SK-N-SH (cell line): ENCODE measurements around the gene SELE. TPM values are rescaled to one million over a fixed set of nuclear protein-coding genes. Genes with fewer than 3 reads are reported as not detected.

Experiments used
- CTCF ChIA-PET: fragments of 300-600, 350-600 bp; formaldehyde crosslinking; extraction: SDS; loops from one replicate; lab custom pipeline; 2021; lab: Yijun Ruan, JAX
- POLR2A ChIA-PET: fragments of 350-600 bp; sonication (Branson Sonifier 250); formaldehyde crosslinking; extraction: SDS; loops from one replicate; lab custom pipeline; 2020; ENCODE audit warnings: antibody characterized with exemption, inconsistent platforms; lab: Yijun Ruan, JAX
- DNase-seq: peaks from one replicate; pipeline ENCODE4 v3.0.0; 2012
- H2AFZ ChIP-seq: fragments of 200-600 bp; sonication (generic); 2 replicates; pipeline ENCODE4 v1.8.1; 2016; ENCODE audit warnings: antibody characterized with exemption, mild to moderate bottlenecking, low read depth
- H3F3A ChIP-seq: fragments of 200-600 bp; sonication (generic); replicated peaks from 2 replicates; pipeline ENCODE3; 2016; ENCODE audit warnings: antibody characterized with exemption, mild to moderate bottlenecking; ENCODE audit not compliant: insufficient read depth
- H3K27ac ChIP-seq, 2 experiments: fragments of 200-500 bp in 1 of 2; fragments of 200-600 bp in 1 of 2; sonication (Bioruptor generic) in 1 of 2; sonication (generic), shearing (Covaris generic) in 1 of 2; 2 replicates each; pipeline versions ENCODE4 v1.5.1 to v1.6.1; 2014 to 2016; ENCODE audit warnings: low read depth in 2 of 2, inconsistent platforms in 1 of 2, low read length in 1 of 2, mild to moderate bottlenecking in 1 of 2, mixed read lengths in 1 of 2
- H3K27me3 ChIP-seq: fragments of 200-600 bp; sonication (generic), shearing (Covaris generic); 2 replicates; pipeline ENCODE4 v1.6.1; 2016; ENCODE audit warnings: mixed run types; ENCODE audit not compliant: insufficient read depth
- H3K36me3 ChIP-seq, 2 experiments: fragments of 200-500 bp in 1 of 2; fragments of 200-600 bp in 1 of 2; sonication (Bioruptor generic) in 1 of 2; sonication (generic) in 1 of 2; replicated peaks in 1 of 2; 2 replicates each; pipeline versions ENCODE3 to v1.5.1; 2014 to 2016; ENCODE audit warnings: low read length in 1 of 2, mild to moderate bottlenecking in 1 of 2; ENCODE audit not compliant: insufficient read depth in 2 of 2, control insufficient read depth in 1 of 2
- H3K4me1 ChIP-seq, 2 experiments: fragments of 200-500 bp in 1 of 2; fragments of 200-600 bp in 1 of 2; sonication (Bioruptor generic) in 1 of 2; sonication (generic), shearing (Covaris generic) in 1 of 2; 2 replicates each; pipeline versions ENCODE4 v1.5.1 to v1.6.1; 2014 to 2016; ENCODE audit warnings: low read depth in 1 of 2, low read length in 1 of 2, mixed run types in 1 of 2; ENCODE audit not compliant: insufficient read depth in 2 of 2, control insufficient read depth in 1 of 2
- H3K4me2 ChIP-seq: fragments of 200-600 bp; sonication (generic), shearing (Covaris generic); 2 replicates; pipeline ENCODE4 v1.6.1; 2017; ENCODE audit warnings: mixed run types
- H3K4me3 ChIP-seq, 2 experiments: fragments of 200-500 bp in 1 of 2; fragments of 200-600 bp in 1 of 2; sonication (Bioruptor generic) in 1 of 2; sonication (generic), shearing (Covaris generic) in 1 of 2; 2 replicates each; pipeline versions ENCODE4 v1.5.1 to v1.8.1; 2014 to 2016; ENCODE audit warnings: low read depth in 2 of 2, inconsistent platforms in 1 of 2, low read length in 1 of 2, mild to moderate bottlenecking in 1 of 2, mixed read lengths in 1 of 2, moderate library complexity in 1 of 2
- H3K79me2 ChIP-seq: fragments of 200-600 bp; sonication (generic); 2 replicates; pipeline ENCODE4 v1.8.1; 2017; ENCODE audit warnings: mild to moderate bottlenecking; ENCODE audit not compliant: insufficient read depth
- H3K9ac ChIP-seq: fragments of 200-600 bp; sonication (generic); 2 replicates; pipeline ENCODE4 v1.6.1; 2017; ENCODE audit warnings: mixed run types
- H3K9me2 ChIP-seq: fragments of 200-600 bp; sonication (generic); 2 replicates; pipeline ENCODE4 v1.6.1; 2017; ENCODE audit warnings: mixed run types
- H3K9me3 ChIP-seq: fragments of 200-600 bp; sonication (generic); 2 replicates; pipeline ENCODE4 v1.6.1; 2017; ENCODE audit warnings: mixed run types, mild to moderate bottlenecking, moderate library complexity
- H4K20me1 ChIP-seq: fragments of 200-600 bp; sonication (generic); 2 replicates; pipeline ENCODE4 v1.6.1; 2017; ENCODE audit warnings: mild to moderate bottlenecking, mixed run types; ENCODE audit not compliant: insufficient read depth
- CTCF ChIP-seq: fragments of 200-600 bp; sonication (generic); IDR thresholded peaks from 2 replicates; pipeline ENCODE4 v1.6.1; 2017; ENCODE audit warnings: antibody characterized with exemption, mild to moderate bottlenecking, moderate library complexity
- ELF1 ChIP-seq: IDR thresholded peaks from 2 replicates; pipeline ENCODE4 v1.4.0; 2012
- EZH2phosphoT487 ChIP-seq: fragments of 200-600 bp; sonication (generic); IDR thresholded peaks from 2 replicates; pipeline ENCODE4 v1.6.1; 2017; ENCODE audit warnings: low read depth, mixed run types, mild to moderate bottlenecking, antibody characterized with exemption, moderate library complexity, borderline replicate concordance
- FOSL2 ChIP-seq: IDR thresholded peaks from 2 replicates; pipeline ENCODE4 v1.4.0; 2012; ENCODE audit warnings: low read depth, mild to moderate bottlenecking, moderate library complexity, borderline replicate concordance
- FOXM1 ChIP-seq: IDR thresholded peaks from 2 replicates; pipeline ENCODE4 v1.4.0; 2012; ENCODE audit warnings: low read depth, mild to moderate bottlenecking
- GATA2 ChIP-seq: sonication (generic); formaldehyde crosslinking; IDR thresholded peaks from 2 replicates; pipeline ENCODE4 v1.5.0; 2020; ENCODE audit warnings: mild to moderate bottlenecking, missing genetic modification reagents
- JUND ChIP-seq: IDR thresholded peaks from 2 replicates; pipeline ENCODE4 v1.4.0; 2012
- MEF2A ChIP-seq: IDR thresholded peaks from 2 replicates; pipeline ENCODE4 v1.4.0; 2012; ENCODE audit warnings: low read depth, borderline replicate concordance
- MXI1 ChIP-seq: IDR thresholded peaks from 2 replicates; pipeline ENCODE4 v1.6.1; 2012; ENCODE audit warnings: mild to moderate bottlenecking, low read depth, low read length, improper control_type of control experiment
- NFIC ChIP-seq: IDR thresholded peaks from 2 replicates; pipeline ENCODE4 v1.4.0; 2012; ENCODE audit warnings: borderline replicate concordance
- POLR2AphosphoS5 ChIP-seq: IDR thresholded peaks from 2 replicates; pipeline ENCODE4 v1.6.1; 2012; ENCODE audit warnings: low read depth, low read length
- RAD21 ChIP-seq: IDR thresholded peaks from 2 replicates; pipeline ENCODE4 v1.6.1; 2012; ENCODE audit warnings: mild to moderate bottlenecking, low read length
- REST ChIP-seq: IDR thresholded peaks from 2 replicates; pipeline ENCODE4 v1.6.1; 2012; ENCODE audit warnings: mild to moderate bottlenecking, low read depth, low read length, moderate library complexity
- RFX5 ChIP-seq: IDR thresholded peaks from 2 replicates; pipeline ENCODE4 v1.6.1; 2012; ENCODE audit warnings: mild to moderate bottlenecking, improper control_type of control experiment, low read length
- SMC3 ChIP-seq: IDR thresholded peaks from 2 replicates; pipeline ENCODE4 v1.6.1; 2012; ENCODE audit warnings: low read depth, low read length, improper control_type of control experiment
- TEAD4 ChIP-seq: IDR thresholded peaks from 2 replicates; pipeline ENCODE4 v1.4.0; 2012; ENCODE audit warnings: mild to moderate bottlenecking, borderline replicate concordance; ENCODE audit not compliant: insufficient read depth
- USF2 ChIP-seq: fragments of 150-350 bp; IDR thresholded peaks from 2 replicates; pipeline ENCODE4 v1.6.1; 2017; ENCODE audit warnings: antibody characterized with exemption, low read length, low read depth, borderline replicate concordance
- ZBTB33 ChIP-seq: IDR thresholded peaks from 2 replicates; pipeline ENCODE4 v1.4.0; 2012; ENCODE audit warnings: low read depth, borderline replicate concordance
- WGBS: methylation state at CpG from one replicate; pipeline ENCODE4 v1.1.6; 2017; ENCODE audit warnings: low lambda C conversion rate; 5-methylcytosine and 5-hydroxymethylcytosine counted together
- polyA plus RNA-seq, 3 experiments: library from polyadenylated mRNA; depleted of rRNA; stranded (reverse); fragments of >200 nt; gene quantifications; 2 replicates each; pipeline ENCODE4 v1.2.3, GENCODE V29; 2012

Gene SELE
- polyA plus RNA-seq, 1 of the 3 experiments (the other 2 are of a cell fraction) = 0.02 TPM

GRCh38 chr1:169712309-169712631, 21.6 kb downstream of the SELE start (continued):
- TF ChIP-seq ZBTB33 = no peak
- no peak for TF ChIP-seq RFX5
- TF ChIP-seq TEAD4 = no peak
- TF ChIP-seq EZH2phosphoT487 = no peak
- no peak for TF ChIP-seq USF2
- no peak for TF ChIP-seq GATA2 (CRISPR knock-in tag)
- no peak for TF ChIP-seq MEF2A
- no peak for TF ChIP-seq FOSL2
- no peak for TF ChIP-seq MXI1
- no peak for TF ChIP-seq NFIC
- TF ChIP-seq FOXM1 = no peak

GRCh38 chr1:169711469-169712308, 22.2 kb downstream of the SELE start, which contains the start of gene SELL:
SELL (minus strand) TSS chr1:169711620; CDS start chr1:169711498, 122 bp downstream.
- no peaks in the 10 kb centered on the region for H3K36me3 ChIP-seq
- H2AFZ ChIP-seq = peak within 1 kb of the TSS; percentile 81
- H3K9ac ChIP-seq = no peak within 1 kb of the TSS
- peak within 1 kb of the TSS; percentile 61 for H3K4me2 ChIP-seq
- POLR2A ChIA-PET = no interaction called here
- 6% methylated on average over 6 of the region's 6 CpGs for WGBS
- peak within 1 kb of the TSS; percentile 18 to 54; a peak in 3 of 4 replicates for H3K4me3 ChIP-seq
- peak; percentile 30 for DNase-seq
- H3K79me2 ChIP-seq = no peaks in the 10 kb centered on the region
- peaks cover 4% of the 10 kb centered on the region for H3F3A ChIP-seq
- TF ChIP-seq RAD21 (peak; percentile 66), RFX5 (no peak), CTCF (peak; percentile 74), EZH2phosphoT487 (no peak), SMC3 (peak; percentile 65), REST (no peak), JUND (no peak), POLR2AphosphoS5 (no peak), MEF2A (no peak), ELF1 (peak; percentile 69)
- no peaks in the 10 kb centered on the region for H4K20me1 ChIP-seq
- H3K9me2 ChIP-seq = no peaks in the 10 kb centered on the region
- no peaks in the 10 kb centered on the region for H3K27me3 ChIP-seq
- no peak within 1 kb of the TSS for H3K27ac ChIP-seq
- H3K9me3 ChIP-seq = no peaks in the 10 kb centered on the region
- no peaks in the 10 kb centered on the region for H3K4me1 ChIP-seq
- CTCF ChIA-PET = interaction anchor here (0.6 to 2.3 kb wide), 19 partner anchors 10 to 1105 kb away, joined by 3 to 11 read pairs (median 4); partner anchors contain the start of gene F5
